Activated T-cell treated with anti-CD3 and anti-CD28 coated beads, Interleukin-2, amount 50 U/mL, for 72 hours (primary cell): ENCODE measurements around the gene APOL1. TPM values are rescaled to one million over a fixed set of nuclear protein-coding genes. Genes with fewer than 3 reads are reported as not detected.
A peak's percentile ranks its signal among the peaks of the same experiment; 100 is the strongest.
"Not testable (repeated sequence)": the region's sequence is repeated elsewhere in the genome, so short reads cannot be mapped to it uniquely, and the experiment has no call there.

Source experiments
- ATAC-seq, 2 donors: fragments of 150-1000 bp; cut with Tn5 transposase; replicated peaks in 1 of 2; 2 replicates each; pipeline ENCODE4 v1.10.0; 2021; ENCODE audit warnings: moderate library complexity in 2 of 2, mild to moderate bottlenecking in 1 of 2
- DNase-seq, 2 donors: peaks; one replicate each; pipeline ENCODE4 v3.0.0; 2021 to 2022; ENCODE audit warnings: mixed read lengths in 1 of 2
- H3K27ac Mint-ChIP-seq: one replicate; pipeline ENCODE4 v1.8.0; 2022; ENCODE audit warnings: mild to moderate bottlenecking, moderate library complexity, mixed read lengths
- H3K27me3 Mint-ChIP-seq: one replicate; pipeline ENCODE4 v1.8.0; 2022; ENCODE audit warnings: low read depth, mixed read lengths
- H3K36me3 Mint-ChIP-seq, 2 donors: one replicate each; pipeline ENCODE4 v1.8.0; 2022; ENCODE audit warnings: mixed read lengths in 2 of 2, mild to moderate bottlenecking in 1 of 2; ENCODE audit not compliant: insufficient read depth in 2 of 2
- H3K4me1 Mint-ChIP-seq: one replicate; pipeline ENCODE4 v1.8.0; 2022; ENCODE audit warnings: low read depth, mixed read lengths
- H3K4me3 Mint-ChIP-seq, 2 donors: one replicate each; pipeline ENCODE4 v1.8.0; 2022; ENCODE audit warnings: mild to moderate bottlenecking in 2 of 2, mixed read lengths in 2 of 2, moderate library complexity in 2 of 2
- H3K9me3 Mint-ChIP-seq, 2 donors: one replicate each; pipeline ENCODE4 v1.8.0; 2022; ENCODE audit warnings: mixed read lengths in 2 of 2
- total RNA-seq, 2 donors: library from RNA; stranded (reverse); gene quantifications; one replicate each; pipeline ENCODE4 v1.2.3, GENCODE V29; 2022

Gene APOL1
- total RNA-seq, 2 donors from 2014 or later = 32.7 to 44.5 TPM

DNA sequence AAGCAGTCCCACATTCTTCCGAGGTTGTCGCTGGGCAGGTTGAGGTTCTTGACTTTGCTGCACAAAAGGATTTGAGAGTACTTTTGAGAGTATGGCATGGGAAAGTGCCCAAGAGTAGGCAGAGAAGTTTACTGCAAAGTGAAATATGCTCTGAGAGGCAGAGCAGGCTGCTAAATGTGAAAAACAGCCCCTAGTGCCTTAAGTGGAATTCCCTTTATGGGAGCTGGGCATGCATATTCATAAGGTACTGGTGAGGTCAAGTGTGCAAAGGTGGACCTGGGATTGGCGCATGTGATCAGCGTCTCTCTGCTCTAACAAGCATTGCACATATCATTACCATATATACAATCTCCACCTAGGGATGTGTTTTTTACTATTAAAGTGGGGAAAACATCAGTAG is 39.3 kb upstream of the APOL1 start:
- ATAC-seq (no peak), DNase-seq (no peak)
- Mint-ChIP-seq H3K4me3 (no peak overlapping the region), H3K9me3 (peaks cover 0 to 4% of the 10 kb centered on the region in 2 donors), H3K36me3 (peaks cover 3 to 4% of the 10 kb centered on the region in 2 donors), H3K4me1 (peaks cover 7% of the 10 kb centered on the region), H3K27me3 (peaks cover 57% of the 10 kb centered on the region), H3K27ac (no peak overlapping the region)

- peaks cover 48% of the 10 kb centered on the region for H3K27me3 Mint-ChIP-seq
These were observed 37.0 kb upstream of the APOL1 start for GRCh38 chr22:36215981-36216380.

DNA sequence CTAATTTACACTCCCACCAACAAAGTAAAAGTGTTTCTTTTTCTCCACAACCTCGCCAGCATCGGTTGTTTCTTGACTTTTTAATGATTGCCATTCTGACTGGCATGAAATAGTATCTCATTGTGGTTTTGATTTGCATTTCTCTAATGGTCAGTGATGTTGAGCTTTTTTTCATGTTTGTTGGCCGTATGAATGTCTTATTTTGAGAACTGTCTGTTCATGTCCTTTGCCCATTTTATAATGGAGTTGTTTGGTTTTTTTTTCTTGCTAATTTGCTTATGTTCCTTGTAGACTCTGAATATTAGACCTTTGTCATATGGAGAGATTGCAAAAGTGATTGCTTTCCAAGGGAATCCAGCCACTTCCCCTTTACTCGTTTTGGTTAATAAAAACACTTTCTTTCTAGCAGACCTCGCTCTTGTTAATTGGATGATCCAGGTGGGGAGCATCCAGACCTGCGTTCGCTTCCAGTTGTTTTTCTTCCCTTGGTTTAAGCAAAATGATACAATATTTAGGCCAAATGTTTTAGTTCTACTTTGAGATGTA is 34.2 kb upstream of the APOL1 start:
- Mint-ChIP-seq H3K27ac (no peak overlapping the region), H3K4me3 (no peak overlapping the region), H3K27me3 (peaks cover 23% of the 10 kb centered on the region), H3K9me3 (no peaks in the 10 kb centered on the region), H3K4me1 (no peaks in the 10 kb centered on the region), H3K36me3 (no peaks in the 10 kb centered on the region)
- no peak for ATAC-seq
- DNase-seq = no peak

More at GRCh38 chr22:36215981-36216380, 37.0 kb upstream of the APOL1 start:
- no peaks in the 10 kb centered on the region for H3K9me3 Mint-ChIP-seq
- H3K4me3 Mint-ChIP-seq = no peak overlapping the region
- no peak for DNase-seq
- ATAC-seq = no peak
- H3K27ac Mint-ChIP-seq = no peak overlapping the region
- no peaks in the 10 kb centered on the region for H3K36me3 Mint-ChIP-seq
- H3K4me1 Mint-ChIP-seq = peaks cover 5% of the 10 kb centered on the region

DNA sequence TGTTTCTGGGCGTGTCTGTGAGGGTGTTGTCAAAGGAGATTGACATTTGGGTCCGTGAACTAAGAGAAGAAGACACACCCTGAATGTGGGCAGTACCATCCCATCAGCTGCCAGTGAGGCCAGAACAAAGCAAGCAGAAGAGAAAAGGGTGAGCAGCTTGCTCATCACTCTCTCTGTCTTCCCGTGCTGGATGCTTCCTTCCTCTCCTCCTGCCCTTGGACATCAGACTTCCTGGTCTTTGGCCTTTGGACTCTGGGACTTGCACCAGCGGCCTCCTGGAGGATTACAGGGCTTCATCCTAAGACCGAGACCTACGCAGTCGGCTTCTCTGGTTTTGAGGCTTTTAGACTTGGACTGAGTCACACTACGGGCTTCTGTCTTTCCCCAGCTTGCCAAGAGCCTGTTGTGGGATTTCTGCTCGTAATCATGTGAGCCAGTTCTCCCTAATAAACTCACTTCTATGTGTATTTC is 32.4 kb upstream of the APOL1 start:
- no peak for ATAC-seq
- Mint-ChIP-seq H3K36me3 (no peaks in the 10 kb centered on the region), H3K9me3 (no peaks in the 10 kb centered on the region), H3K4me1 (peaks cover 11% of the 10 kb centered on the region), H3K27ac (no peak overlapping the region), H3K27me3 (peaks cover 17% of the 10 kb centered on the region), H3K4me3 (no peak overlapping the region)
- DNase-seq = no peak

DNA sequence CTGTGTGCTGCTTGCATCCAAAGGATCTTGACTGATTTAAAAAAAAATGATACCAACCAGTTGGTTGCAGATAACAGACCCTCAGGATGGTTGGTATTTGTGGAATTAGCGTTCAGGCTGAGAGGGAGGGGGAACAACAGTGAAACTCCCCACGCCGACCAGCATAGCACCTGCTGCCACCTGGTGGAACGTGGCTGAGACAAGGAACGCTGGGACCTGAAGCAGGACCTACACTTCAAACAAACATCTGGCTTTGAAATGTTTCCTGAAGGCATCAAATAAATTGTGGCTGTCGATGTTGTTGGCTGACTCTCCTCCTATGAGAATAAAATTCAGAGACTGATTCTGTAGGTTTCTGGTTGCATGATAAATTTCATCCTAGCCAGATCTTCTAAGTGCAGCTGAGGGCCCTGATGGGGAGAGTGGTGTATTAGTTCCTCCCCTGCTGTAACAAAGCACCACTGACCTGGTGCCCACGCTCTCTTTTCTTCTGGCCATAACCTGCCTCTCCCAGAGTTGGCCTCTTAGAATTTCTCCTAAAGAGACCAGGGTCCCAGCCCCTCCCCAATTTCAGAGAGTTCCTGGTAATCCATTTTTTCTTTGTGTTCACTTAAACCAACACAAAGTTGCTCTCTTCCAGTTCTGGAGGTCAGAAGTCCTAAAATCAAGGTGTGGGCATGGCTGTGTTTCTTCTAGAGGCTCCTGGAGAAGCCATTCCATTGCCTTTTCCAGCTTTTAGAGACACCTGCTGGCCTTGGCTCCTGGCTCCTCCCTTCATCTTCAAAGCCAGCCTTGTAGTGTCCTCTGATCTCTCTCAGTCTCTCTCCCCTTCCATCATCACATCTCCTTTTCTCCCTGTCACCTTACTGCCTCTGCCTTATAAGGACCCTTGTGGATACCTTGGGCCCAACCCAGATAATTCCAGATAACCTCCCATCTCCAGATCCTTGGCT is 30.9 kb upstream of the APOL1 start:
- H3K27ac Mint-ChIP-seq = peak overlapping the region; percentile 70
- peak overlapping the region; percentile 29 to 57 for H3K4me3 Mint-ChIP-seq
- H3K4me1 Mint-ChIP-seq = peaks cover 11% of the 10 kb centered on the region

GRCh38 chr22:36222887-36223450 is 30.0 kb upstream of the APOL1 start:
- H3K27ac Mint-ChIP-seq = peak overlapping the region; percentile 57
- no peak overlapping the region for H3K4me3 Mint-ChIP-seq
- DNase-seq (no peak), ATAC-seq (no peak)
- H3K36me3 Mint-ChIP-seq = peaks cover 0 to 3% of the 10 kb centered on the region in 2 donors
- H3K4me1 Mint-ChIP-seq = peaks cover 11% of the 10 kb centered on the region
- H3K27me3 Mint-ChIP-seq = peaks cover 13% of the 10 kb centered on the region
- no peaks in the 10 kb centered on the region for H3K9me3 Mint-ChIP-seq

More for the DNA sequence above, 30.9 kb upstream of the APOL1 start:
- ATAC-seq (peak; percentile 75 to 77), DNase-seq (peak; percentile 49 to 53)
- H3K27me3 Mint-ChIP-seq = peaks cover 17% of the 10 kb centered on the region
- H3K9me3 Mint-ChIP-seq = no peaks in the 10 kb centered on the region
- no peaks in the 10 kb centered on the region for H3K36me3 Mint-ChIP-seq

DNA sequence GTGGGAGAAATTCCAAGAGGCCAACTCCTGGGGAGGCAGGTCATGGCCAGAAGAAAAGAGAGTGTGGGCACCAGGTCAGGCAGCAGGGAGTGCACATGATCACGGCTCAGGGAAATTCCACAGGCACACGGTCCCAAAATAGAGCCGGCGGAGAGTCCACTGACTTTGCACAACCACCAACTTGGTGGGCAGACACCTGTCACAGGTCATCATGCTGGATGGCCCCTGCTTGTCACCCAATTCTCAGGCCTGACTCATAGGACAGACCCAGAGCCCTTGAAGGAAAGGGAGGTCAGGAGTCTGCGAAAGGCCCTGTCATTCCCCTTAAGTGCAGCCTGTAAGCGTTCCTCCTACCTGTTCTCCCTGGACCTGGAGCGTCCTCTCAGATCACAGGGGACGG is 29.4 kb upstream of the APOL1 start:
- DNase-seq (no peak), ATAC-seq (no peak)
- Mint-ChIP-seq H3K4me1 (peaks cover 11% of the 10 kb centered on the region), H3K9me3 (no peaks in the 10 kb centered on the region), H3K27me3 (peaks cover 8% of the 10 kb centered on the region), H3K27ac (no peak overlapping the region), H3K36me3 (peaks cover 2 to 3% of the 10 kb centered on the region in 2 donors), H3K4me3 (no peak overlapping the region)

DNA sequence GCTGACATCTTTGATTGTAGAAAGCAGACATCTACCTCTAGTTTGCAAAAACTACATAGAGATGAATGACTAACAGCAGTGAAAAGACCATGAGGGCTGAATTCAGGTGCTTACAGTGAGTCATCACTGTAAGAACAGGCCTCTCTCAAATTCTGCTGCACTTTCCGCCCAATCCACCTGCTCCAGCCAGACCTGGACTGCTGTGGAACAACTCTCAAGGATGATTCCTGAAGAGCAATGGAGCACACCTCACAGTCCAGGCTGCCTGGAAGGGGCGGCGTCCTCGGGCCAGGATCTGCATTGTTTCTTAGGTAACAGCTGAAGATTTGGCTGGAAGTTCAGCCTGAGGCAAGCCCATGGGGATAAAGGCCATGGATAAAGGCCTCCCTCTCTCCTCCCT is 28.7 kb upstream of the APOL1 start:
- Mint-ChIP-seq H3K27ac (no peak overlapping the region), H3K9me3 (no peaks in the 10 kb centered on the region)
- ATAC-seq = peak in 1 of 2 donors; percentile 30

GRCh38 chr22:36225333-36225922 is 27.5 kb upstream of the APOL1 start:
- peaks cover 11% of the 10 kb centered on the region for H3K4me1 Mint-ChIP-seq
- peaks cover 5% of the 10 kb centered on the region in 2 donors for H3K36me3 Mint-ChIP-seq
- no peaks in the 10 kb centered on the region for H3K27me3 Mint-ChIP-seq
- ATAC-seq = no peak
- no peaks in the 10 kb centered on the region for H3K9me3 Mint-ChIP-seq
- no peak for DNase-seq
- no peak overlapping the region for H3K4me3 Mint-ChIP-seq
- no peak overlapping the region for H3K27ac Mint-ChIP-seq

More for the DNA sequence above, 28.7 kb upstream of the APOL1 start:
- peaks cover 2 to 3% of the 10 kb centered on the region in 2 donors for H3K36me3 Mint-ChIP-seq
- H3K27me3 Mint-ChIP-seq = peaks cover under 1% of the 10 kb centered on the region
- DNase-seq = no peak
- peaks cover 11% of the 10 kb centered on the region for H3K4me1 Mint-ChIP-seq
- no peak overlapping the region for H3K4me3 Mint-ChIP-seq

GRCh38 chr22:36226189-36226588 is 26.7 kb upstream of the APOL1 start:
- Mint-ChIP-seq H3K27ac (no peak overlapping the region), H3K36me3 (peaks cover 6% of the 10 kb centered on the region in 2 donors)

GRCh38 chr22:36227396-36227795 is 25.5 kb upstream of the APOL1 start:
- DNase-seq = peak; percentile 11 to 14
- no peaks in the 10 kb centered on the region for H3K27me3 Mint-ChIP-seq
- H3K9me3 Mint-ChIP-seq = no peaks in the 10 kb centered on the region
- peaks cover 9 to 10% of the 10 kb centered on the region in 2 donors for H3K36me3 Mint-ChIP-seq
- H3K4me3 Mint-ChIP-seq = no peak overlapping the region
- no peak overlapping the region for H3K27ac Mint-ChIP-seq
- H3K4me1 Mint-ChIP-seq = peaks cover 15% of the 10 kb centered on the region
- ATAC-seq = peak; percentile 52 to 60

More at GRCh38 chr22:36226189-36226588, 26.7 kb upstream of the APOL1 start:
- ATAC-seq (no peak), DNase-seq (no peak)
- H3K9me3 Mint-ChIP-seq = no peaks in the 10 kb centered on the region
- peaks cover 11% of the 10 kb centered on the region for H3K4me1 Mint-ChIP-seq
- no peak overlapping the region for H3K4me3 Mint-ChIP-seq
- H3K27me3 Mint-ChIP-seq = no peaks in the 10 kb centered on the region

DNA sequence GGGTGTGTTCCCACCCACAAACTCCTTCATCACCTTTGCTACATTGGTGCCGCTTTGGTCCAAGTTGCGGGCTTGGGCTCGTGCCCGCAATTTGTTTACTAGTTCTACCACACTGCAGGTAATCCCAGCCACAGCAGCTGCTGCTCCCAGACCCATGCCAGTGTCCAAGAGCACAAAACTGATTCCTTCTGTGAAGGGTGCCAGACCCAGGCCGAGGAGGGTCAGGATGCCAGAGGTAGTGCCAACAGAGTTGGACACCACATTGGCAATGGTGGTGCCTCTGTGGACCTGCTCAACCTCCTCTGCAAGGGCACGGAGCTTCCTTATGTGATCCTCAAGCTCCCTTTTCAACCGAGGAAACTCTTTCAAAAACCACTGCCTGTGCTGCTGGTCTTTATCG is 25.1 kb upstream of the APOL1 start:
- DNase-seq (no peak), ATAC-seq (no peak)
- Mint-ChIP-seq H3K36me3 (peaks cover 9 to 10% of the 10 kb centered on the region in 2 donors), H3K27ac (no peak overlapping the region), H3K27me3 (no peaks in the 10 kb centered on the region), H3K9me3 (no peaks in the 10 kb centered on the region), H3K4me1 (peaks cover 17% of the 10 kb centered on the region), H3K4me3 (no peak overlapping the region)

DNA sequence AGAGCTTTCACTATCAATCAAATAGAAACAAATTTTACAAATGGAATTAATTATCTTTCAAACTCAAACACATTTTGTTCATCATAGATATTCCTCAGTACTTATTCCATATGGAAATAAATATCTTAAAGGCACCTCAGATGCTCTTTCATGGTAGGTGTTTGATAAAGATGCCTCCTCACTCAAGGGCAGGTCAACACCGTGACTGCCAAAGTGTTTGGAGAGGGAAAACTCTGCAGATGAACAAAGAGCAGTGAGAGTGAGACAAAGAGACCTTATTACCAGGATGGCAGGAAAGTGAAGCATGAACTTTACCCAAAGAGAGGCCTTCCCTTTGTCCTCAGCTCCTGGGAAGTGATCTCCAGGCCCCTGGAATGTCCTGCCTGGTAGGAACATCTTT is 24.6 kb upstream of the APOL1 start:
- not testable (repeated sequence) for ATAC-seq

More for the DNA sequence above, 24.6 kb upstream of the APOL1 start:
- H3K9me3 Mint-ChIP-seq, H3K27me3 Mint-ChIP-seq, DNase-seq, H3K4me3 Mint-ChIP-seq, H3K27ac Mint-ChIP-seq: not testable (repeated sequence)
- peaks cover 17% of the 10 kb centered on the region for H3K4me1 Mint-ChIP-seq
- H3K36me3 Mint-ChIP-seq = peaks cover 9 to 10% of the 10 kb centered on the region in 2 donors
